NCI-H69 (cell line): ENCODE data around the gene SRRM2.

Experiments
- DNase-seq: peaks from one replicate; lab custom pipeline; 2025; lab: John Stamatoyannopoulos, UW

SRRM2 gene

DNA sequence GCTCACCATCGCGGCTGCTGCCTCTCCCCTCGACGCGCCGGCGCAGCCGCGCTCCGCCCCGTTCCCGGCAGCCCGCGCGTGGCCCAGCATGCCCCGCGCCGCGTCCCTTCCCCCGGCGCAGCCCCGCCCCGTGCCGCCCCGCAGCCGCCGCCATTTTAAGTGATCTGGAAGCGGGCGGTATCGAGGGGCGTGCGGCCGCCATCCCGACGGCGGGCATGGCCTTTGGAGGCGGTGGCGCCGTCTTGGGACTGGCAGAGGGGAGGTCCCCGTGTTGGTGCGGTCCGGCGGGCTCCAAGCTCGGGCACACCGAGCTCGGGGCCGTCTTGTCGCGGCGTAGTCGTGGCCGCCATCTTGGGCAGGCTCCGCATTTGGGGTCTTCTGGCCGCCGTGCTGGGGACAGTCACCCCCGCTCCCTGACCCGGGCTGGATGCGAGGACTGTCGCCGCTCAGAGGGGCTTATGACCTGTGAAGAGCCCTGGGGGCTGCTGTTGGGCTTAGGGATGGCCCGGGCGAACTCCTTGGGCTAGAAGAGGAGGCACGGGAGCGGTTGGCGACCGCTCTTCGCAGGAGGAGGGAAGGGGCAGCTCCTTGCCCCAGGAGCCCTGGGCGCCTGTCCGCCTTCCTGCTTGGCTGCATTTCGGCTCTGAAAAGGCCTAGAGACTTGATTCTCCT lies 24.9 kb downstream of the SRRM2 start, which contains the start of gene ELOB:
Gene ELOB (minus strand): TSS at position 50 of the 672 bp plus-strand sequence. CDS start 41 bp downstream, at position 9.
- peak; percentile 94 for DNase-seq

DNA sequence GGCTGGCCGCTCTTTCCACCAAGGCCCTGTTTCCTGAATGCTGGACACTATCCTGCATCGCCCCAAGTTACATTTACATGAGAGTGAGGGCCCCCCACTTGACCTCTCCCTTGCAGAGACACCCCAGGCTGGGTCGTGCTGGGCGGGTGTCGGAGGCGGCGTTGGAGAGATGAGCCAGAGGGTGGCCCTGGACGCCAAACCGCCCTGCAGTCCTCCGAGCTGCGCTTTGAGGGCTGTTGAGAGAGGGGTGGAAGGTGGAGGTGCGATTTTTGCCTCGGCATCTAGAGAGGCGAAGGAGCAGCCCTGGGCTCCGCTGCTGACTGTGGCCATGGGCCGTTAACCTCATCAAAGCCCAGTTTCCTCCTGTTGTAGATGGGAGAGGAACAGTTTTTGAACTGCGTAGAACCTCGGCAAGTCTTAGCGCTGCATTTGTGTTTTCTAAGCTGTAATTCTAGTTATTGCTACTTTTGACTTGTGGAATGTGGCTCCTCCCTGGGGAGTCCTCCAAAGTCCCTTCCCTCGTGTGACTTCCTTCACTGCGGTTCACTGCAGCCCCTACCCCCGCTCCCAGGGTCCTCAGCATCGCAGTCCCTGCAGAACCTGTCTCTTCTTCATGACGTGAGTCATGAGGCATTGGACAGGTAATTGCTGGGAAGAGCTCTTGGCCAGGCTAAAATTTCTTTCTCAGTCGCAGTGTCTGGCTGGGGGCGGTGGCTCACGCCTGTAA lies 25.6 kb downstream of the SRRM2 start:
- DNase-seq = peak; percentile 31

DNA sequence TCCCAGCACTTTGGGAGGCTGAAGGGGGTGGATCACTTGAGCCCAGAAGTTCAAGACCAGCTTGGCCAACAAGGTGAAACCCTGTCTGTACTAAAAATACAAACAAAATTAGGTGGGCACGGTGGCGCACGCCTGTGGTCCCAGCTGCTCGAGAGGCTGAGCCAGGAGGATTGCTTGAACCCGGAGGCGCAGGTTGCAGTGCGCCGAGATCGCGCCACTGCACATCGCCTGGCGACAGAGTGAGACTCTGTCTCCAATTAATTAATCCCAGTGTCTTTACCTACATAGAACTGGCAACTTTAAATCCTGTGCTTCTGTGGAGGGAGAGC lies 26.2 kb downstream of the SRRM2 start:
- no peak for DNase-seq

DNA sequence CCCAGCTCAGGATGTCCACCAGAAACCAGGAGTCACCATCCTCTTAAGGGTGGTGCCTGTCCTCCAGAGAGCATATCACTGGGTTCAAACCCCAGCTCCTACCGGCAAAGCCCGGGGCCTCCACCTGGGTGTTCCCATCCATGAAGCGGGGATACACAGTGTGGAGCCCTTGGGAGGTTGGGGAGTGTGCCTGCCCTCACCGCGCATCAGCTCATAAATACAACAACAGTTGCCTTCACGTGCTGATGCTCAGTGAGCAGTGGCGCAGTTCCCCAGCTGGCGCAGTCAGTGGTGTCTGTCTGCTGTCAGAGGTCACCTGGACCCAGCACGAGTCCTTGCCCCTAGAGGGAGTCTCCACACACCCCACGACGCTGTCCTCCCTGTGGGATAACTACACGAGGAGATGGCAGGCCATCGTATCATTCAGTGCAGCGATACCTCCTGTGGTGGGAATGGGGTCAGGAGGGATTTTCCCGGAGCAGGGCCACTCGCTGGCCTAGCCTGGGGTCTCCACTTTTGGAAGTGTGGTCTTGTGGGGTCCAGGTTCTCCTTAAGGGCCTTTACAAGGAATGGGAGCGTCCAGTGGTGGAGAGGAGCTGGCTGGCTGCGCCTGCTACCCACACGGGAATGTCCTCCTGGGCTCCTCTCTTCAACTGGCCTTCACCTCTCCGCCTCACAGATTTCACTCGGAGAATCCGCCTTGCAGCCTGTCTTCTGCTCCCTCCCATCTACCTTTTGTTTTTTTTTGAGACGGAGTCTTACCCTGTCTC lies 26.9 kb downstream of the SRRM2 start:
- DNase-seq = no peak

DNA sequence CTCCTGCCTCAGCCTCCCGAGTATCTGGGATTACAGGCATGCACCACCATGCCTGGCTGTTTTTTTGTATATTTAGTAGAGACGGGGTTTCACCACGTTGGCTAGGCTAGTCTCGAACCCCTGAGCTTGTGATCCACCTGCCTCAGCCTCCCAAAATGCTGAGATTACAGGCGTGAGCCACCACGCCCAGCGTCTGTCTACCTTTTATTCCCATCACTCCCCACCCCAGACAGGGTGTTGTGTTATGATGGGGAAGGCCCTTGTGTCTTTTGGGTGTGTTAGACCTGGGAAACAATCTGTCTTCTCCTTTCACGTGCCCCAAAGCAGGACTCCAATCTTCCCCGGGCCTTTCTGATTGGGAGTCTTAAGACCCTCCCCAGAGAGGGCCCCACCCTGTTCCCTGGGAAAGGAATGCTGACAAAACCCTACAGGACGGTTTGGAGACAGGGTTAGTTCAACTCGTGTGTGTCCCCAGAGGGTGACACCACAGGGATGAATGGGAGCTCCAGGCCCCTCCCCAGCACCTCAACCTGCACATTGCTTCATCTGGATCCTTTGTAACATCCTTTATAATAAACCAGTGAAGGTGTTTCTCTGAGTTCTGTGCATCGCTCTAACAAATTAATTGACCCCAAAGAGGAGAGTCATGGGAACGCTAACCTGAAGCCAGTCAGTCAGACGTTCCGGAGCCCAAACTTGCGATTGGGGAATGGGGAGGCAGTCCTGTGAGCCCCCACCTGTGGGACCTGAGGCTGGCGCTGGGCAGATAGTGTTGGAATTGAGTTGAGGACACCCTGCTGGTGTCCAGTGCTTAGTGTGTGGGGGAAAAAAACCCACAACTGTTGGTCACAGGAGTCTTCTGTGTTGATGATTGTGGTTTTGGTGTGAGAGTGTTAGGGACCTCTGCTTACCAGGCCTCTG lies 27.8 kb downstream of the SRRM2 start:
- no peak for DNase-seq

DNA sequence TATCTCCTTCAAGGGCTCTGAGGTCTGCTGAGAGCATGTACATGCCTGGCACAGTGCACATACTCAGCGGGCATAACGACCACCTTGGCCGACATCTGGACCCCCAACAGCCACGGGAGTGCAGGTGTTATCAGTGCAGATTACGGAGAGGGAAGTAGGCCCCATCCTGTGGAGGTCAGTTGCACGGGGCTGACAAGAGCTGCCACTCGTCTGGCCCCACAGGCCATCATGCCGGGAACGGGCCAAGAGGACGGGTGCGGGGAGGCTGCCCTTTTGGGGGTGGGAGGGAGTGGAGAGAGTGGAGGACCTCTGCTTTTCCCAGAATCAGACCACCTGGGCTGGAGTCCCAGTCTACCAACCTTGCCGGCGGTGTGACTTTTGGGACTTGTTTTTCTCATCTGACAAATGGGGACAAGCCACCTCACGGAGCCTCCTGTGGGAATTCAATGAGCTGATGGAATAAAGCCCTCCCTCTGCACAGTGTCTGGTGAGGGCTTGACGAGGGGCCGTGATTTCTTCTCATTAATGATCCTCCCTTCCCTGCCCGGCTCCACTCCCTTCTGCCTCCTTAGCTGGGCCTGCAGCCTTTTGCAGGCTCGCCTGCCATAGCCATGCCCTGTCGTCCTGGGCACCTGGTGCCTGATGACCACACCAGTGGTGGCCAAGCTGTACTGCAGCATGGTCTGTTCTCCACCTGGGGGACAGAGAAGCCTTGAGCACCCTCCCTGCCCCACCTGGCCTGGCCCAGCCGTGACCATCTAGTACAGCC lies 30.3 kb downstream of the SRRM2 start:
- DNase-seq = no peak

DNA sequence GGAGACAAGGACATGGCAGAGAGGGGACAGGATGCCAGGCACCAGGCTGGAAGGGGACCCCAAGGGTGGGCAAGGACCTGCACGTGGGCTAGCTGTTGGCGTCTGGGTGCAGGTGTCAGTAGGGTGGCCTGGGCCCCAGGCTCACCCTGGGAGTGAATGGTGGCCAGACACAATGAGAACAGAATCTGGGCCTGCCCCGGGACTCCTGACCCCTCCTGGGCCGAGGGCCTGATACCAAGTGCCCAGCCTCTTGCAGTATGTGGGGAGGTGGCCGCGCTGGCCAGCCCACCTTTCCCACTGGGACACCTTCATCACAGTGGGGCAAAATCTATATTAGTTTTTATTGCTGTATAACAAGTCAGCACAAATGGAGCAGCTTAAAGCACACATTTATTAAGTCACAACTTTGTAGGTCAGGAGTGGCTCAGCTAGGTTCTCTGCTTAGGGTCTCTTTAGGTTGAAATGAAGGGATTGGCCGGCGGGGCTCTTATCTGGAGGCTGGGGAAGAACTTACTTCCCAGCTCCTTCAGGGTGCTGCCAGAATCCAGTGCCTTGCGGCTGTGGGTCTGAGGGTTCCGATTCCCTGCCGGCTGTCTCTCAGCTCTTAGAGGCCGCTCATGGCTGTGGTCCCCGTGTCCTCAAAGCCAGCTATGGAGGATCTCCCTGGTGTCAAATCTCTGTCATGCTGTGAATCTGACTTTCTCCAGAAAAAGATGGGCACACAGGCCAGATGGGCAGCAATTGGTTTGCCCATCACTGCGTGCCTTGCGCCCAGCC lies 31.3 kb downstream of the SRRM2 start:
- DNase-seq = no peak

DNA sequence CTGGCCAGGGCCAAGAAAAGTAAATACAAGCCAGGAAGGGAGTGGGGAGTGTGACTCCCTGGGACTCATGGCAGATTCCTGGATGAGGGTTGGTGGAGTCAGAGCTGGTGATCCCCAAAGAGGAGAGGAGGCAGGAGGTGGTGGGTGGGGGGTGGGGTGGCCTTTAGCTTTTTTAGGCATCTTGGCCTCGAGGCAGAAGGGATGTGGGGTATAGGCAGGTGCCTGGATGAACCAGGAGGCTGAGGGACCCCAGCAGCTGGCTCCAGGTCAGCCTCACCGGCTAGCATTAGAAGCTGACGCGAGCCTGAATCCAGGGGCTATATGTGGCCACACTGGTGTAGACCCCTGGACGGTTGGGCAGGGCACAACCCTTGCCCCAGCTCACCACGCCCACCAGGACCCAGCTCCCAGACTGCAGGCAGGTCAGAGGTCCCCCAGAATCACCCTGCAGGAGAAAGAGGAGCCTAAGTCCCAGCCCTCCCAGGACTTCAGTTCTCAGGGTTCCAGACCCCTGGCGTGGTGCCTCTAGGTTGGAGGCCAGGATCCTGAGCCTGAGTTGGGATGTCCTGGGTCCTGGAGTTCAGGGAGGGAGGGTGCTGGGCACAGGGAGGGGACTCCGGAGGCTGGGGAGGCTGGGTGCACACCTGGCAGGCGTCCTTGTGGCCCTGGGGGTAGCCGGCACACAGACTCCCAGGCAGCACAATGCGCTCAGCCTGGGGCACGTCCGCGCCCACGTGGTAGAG lies 32.1 kb downstream of the SRRM2 start:
- no peak for DNase-seq

DNA sequence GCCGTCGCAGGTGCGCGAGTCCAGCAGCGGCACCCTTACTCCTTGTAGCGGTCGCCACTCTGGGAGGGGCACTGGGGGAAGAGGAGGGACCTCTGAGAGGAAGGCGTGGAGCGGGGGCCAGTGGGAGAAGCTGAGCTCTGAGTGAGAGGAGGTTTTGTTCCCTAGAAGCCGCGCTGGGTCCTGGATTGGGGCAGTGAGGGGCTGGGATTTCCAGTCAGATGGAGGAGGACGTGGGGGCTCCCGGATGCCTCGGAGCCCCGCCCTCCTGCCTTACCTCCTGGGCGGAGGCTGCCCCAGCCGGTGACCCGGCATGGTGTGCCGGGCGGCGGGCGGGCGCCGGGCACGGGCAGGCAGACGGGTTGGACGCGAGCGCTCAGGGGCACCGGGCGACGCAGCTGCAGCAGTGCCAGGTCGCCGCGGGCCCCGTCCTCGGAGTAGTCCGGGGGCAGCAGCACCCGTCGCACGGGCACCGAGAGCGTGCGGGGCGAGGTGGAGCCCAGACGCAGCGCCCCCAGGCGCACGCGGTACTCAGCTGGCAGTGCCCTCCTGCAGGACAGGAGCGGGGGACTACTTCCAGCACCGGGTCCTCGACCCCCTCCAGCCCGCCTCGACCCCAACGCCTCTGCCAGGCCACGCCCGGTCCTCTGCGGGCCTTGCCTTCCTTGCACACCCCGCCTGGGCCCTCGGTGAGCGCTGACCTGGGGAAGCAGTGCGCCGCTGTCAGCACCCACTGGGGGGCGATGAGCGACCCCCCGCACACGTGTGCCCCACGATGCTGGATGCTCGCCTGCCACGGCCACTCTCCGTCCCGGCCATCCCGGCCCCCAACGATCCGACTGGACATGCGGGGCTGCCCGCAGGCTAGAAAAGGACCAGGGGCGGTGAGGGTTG lies 32.9 kb downstream of the SRRM2 start:
- peak; percentile 59 for DNase-seq

DNA sequence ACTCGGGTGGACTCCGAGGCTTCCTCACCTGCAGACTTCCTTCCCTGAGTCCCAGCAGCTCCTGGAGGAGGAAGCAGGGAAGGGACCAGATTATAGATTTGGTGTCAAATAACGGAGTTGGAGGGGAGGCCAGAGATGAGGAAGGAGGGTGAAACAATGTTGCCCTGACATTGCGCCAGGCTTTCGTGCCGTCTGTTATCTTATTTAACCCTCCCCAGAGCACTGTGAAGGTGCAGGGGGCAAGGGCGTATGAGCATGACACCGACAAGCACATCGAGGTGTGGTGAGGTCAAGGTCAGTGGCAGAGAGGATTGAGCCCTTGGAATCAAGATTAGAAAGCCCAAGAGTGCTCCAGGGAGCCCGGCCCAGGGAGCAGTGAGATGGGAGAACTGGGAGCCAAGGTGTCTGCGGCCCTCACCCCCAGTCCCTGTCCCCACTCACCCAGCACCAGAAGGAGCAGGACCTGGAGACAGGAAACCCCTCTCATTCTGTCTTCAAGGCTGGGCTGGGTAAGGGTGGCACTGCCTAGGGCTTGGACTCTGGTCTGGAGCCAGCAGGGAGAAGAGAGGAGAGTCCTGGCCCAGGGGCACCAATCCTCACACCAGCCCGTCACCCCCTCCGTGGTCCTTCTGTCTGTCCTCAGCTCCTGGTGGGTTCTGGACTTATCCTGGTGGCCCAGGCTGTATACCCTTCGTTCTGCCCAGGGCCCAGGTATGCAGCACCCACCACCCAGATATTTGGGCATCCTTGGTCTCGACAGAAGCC lies 33.8 kb downstream of the SRRM2 start:
- DNase-seq = no peak

DNA sequence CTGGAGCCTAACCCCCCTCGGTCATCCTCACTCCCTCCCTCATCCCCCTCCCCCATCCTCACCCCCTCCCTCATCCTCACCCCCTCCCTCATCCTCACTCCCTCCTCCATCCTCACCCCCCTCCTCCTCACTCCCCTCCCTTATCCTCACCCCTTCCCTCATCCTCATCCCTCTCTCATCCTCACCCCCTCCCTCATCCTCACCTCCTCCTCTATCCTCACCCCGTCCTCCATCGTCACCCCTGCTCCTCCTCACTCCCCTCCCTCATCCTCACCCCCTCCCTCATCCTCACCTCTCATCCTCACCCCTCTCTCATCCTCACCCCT lies 34.4 kb downstream of the SRRM2 start:
- no peak for DNase-seq

DNA sequence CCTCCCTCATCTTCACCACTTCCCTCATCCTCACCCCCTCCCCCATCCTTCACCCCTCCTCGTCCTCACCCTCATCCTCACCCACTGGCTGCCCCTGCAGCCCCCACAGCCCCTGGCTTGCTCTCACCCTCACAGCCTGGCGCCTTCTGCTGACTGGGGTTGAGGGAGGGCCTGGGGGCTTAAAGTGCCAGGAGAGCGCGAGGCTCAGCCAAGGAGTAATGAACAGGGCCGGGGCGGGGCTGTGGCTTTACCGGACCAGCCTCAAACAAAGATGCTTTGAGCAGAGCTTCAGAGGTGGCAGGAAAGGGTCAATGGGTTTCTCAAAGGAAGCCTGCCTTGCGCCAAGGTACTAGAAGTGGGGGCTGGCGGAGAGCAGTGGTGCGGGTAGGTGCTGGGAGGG lies 35.0 kb downstream of the SRRM2 start, which contains the start of gene PRSS33:
Gene PRSS33 (minus strand): TSS at position 155 of the 400 bp plus-strand sequence. CDS start 1,013 bp downstream, outside the sequence.
- DNase-seq = peak; percentile 33

DNA sequence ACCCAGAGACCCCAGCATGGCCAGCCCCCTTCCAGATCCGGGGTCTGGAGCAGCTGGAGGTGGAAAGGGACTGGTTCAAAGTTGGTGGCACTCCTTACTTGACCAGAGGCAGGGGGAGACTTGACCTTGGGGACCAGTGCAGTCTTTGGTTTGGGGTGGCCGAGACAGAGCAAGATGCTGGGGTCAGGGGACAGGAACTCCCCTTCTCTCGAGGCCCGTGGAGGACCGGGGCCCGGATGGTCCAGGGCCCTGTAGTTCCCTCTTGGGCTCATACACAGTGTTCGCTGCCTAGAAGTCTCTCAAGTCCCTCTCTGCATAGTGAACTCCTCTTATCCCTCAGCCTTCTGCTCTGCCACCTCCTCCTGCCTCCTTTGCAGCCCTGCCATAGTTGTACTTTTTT lies 35.5 kb downstream of the SRRM2 start:
- no peak for DNase-seq

DNA sequence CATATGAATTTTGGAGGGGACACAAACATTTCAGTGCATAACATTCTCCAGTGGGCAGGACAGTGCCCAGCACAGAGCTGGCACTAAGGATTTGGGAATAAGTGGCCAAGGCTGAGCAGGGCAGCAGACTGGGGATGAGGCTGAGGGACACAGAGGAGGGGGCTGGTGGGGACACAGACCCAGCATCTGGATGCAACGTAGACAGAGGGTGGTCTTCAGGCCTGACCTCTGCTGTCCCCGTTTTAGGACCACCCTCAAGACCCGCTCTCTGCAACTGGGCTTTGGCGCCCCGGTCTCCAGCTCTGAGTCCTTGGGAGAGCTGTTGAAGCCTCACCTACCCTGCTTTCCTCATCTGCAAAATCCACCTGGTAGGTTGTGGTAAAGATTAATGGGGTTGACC lies 38.2 kb downstream of the SRRM2 start:
- no peak for DNase-seq

DNA sequence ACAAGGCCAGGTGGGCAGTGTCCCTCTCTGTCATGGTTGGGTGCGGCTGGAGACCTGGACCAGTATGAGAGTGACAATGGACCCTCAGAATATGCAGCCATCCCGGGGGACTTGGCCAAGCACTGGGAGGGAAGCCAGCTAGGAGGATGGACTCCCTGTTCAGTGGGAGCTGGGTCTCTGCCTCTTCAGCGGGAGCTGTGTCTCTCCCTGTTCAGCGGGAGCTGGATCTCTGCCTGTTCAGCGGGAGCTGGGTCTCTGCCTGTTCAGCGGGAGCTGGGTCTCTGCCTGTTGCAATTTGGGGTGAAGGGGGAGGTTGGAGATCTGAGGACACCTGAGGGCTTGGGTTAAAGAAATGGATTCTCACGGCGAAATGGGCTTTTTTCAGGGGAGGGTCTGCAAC lies 38.7 kb downstream of the SRRM2 start:
- no peak for DNase-seq

DNA sequence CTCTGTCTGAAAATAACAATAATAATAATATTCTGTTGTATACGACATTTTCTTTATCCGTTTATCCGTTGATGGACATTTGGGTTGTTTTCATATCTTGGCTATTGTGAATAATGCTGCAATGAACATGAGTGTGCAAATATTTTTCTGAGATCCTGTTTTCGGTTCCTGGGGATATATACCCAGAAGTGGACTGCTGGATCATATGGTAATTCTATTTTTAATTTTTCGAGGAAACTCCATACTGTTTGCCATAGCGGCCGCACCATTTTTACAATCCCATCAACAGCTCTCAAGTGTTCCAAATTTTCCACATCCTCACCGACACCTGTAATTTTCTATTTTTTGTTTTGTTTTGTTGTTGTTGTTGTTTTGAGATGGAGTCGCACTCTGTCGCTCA lies 40.5 kb downstream of the SRRM2 start:
- no peak for DNase-seq

DNA sequence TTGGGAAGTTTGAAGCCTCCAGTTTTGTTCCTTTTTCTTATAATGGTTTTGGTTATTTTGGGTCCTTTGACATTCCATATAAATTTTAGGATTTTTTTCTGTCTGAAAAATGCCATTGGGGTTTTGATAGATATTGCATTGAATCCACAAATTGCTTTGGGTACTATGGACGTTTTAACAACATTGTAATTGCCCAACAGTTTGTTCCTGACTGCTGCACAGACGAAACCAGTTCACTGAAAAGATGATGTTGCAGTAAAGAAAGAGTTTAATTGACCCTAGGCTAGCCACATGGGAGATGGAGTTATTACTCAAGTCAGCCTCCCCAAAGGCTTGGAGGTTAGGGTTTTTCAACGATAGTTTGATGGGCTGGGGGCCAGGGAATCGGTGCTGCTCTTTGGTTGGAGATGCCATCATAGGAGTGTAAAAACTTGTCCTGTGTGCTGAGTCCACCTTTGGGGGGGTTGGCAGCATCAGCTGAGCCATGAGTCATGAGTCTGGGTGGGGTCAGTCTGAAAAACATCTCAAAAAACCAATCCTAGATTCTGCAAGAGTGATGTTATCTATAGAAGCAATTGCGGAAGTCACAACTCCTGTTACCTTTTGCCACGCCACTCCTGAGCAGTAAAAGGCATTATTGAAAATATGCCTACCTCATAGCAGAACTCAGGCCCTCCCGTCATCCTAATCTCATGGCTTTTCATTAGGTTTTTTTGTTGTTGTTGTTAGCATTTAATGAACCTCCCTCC lies 43.1 kb downstream of the SRRM2 start:
- no peak for DNase-seq
